Measurements from ENCODE around the gene KLHL35.

KLHL35 gene

GRCh38 chr11:75432911-75433321, at the start of gene KLHL35:
Gene KLHL35, minus strand, starts transcription at chr11:75433203. Its CDS starts 2,574 bp downstream, at chr11:75430629.
- peak within 1 kb of the TSS; percentile 44 for H3K4me3 ChIP-seq (ENCODE audit: low read length)
- no peaks in the 10 kb centered on the region for H3K36me3 ChIP-seq (ENCODE audit: insufficient read depth, low read length)
- peaks cover 20% of the 10 kb centered on the region for H3K4me1 ChIP-seq (ENCODE audit: insufficient read depth, low read length)
- H3K27me3 ChIP-seq (ENCODE audit: insufficient read depth, low read length), result peaks cover 33% of the 10 kb centered on the region
- H3K9me3 ChIP-seq (ENCODE audit: low read length), result no peaks in the 10 kb centered on the region
- H2AFZ ChIP-seq (ENCODE audit: low read depth, low read length), result peak within 1 kb of the TSS; percentile 67

- Histone ChIP-seq H3K4me3 (ENCODE audit: low read length) (no peak overlapping the region), H3K36me3 (ENCODE audit: insufficient read depth, low read length) (no peaks in the 10 kb centered on the region), H3K9me3 (ENCODE audit: low read length) (no peaks in the 10 kb centered on the region), H2AFZ (ENCODE audit: low read depth, low read length) (no peak overlapping the region), H3K27me3 (ENCODE audit: insufficient read depth, low read length) (peaks cover 4% of the 10 kb centered on the region), H3K4me1 (ENCODE audit: insufficient read depth, low read length) (no peaks in the 10 kb centered on the region)
These were observed 49.1 kb upstream of the KLHL35 start for GRCh38 chr11:75481922-75482606.

GRCh38 chr11:75481223-75481921, 48.4 kb upstream of the KLHL35 start:
- Histone ChIP-seq H2AFZ (ENCODE audit: low read depth, low read length) (no peak overlapping the region), H3K27me3 (ENCODE audit: insufficient read depth, low read length) (peaks cover 3% of the 10 kb centered on the region), H3K4me3 (ENCODE audit: low read length) (no peak overlapping the region), H3K36me3 (ENCODE audit: insufficient read depth, low read length) (no peaks in the 10 kb centered on the region), H3K4me1 (ENCODE audit: insufficient read depth, low read length) (no peaks in the 10 kb centered on the region), H3K9me3 (ENCODE audit: low read length) (no peaks in the 10 kb centered on the region)

GRCh38 chr11:75480185-75481175, 47.5 kb upstream of the KLHL35 start:
- H2AFZ ChIP-seq (ENCODE audit: low read depth, low read length), result no peak overlapping the region
- H3K9me3 ChIP-seq (ENCODE audit: low read length), result no peaks in the 10 kb centered on the region

GRCh38 chr11:75479597-75480145, 46.7 kb upstream of the KLHL35 start:
- no peak overlapping the region for H3K4me3 ChIP-seq (ENCODE audit: low read length)
- peaks cover 8% of the 10 kb centered on the region for H3K4me1 ChIP-seq (ENCODE audit: insufficient read depth, low read length)
- no peak overlapping the region for H2AFZ ChIP-seq (ENCODE audit: low read depth, low read length)
- no peaks in the 10 kb centered on the region for H3K9me3 ChIP-seq (ENCODE audit: low read length)
- peaks cover 3% of the 10 kb centered on the region for H3K27me3 ChIP-seq (ENCODE audit: insufficient read depth, low read length)
- H3K36me3 ChIP-seq (ENCODE audit: insufficient read depth, low read length), result no peaks in the 10 kb centered on the region

More at GRCh38 chr11:75480185-75481175, 47.5 kb upstream of the KLHL35 start:
- no peaks in the 10 kb centered on the region for H3K36me3 ChIP-seq (ENCODE audit: insufficient read depth, low read length)
- peaks cover 3% of the 10 kb centered on the region for H3K27me3 ChIP-seq (ENCODE audit: insufficient read depth, low read length)
- H3K4me1 ChIP-seq (ENCODE audit: insufficient read depth, low read length), result peaks cover 6% of the 10 kb centered on the region
- H3K4me3 ChIP-seq (ENCODE audit: low read length), result no peak overlapping the region

GRCh38 chr11:75478783-75479596, 46.0 kb upstream of the KLHL35 start:
- peaks cover 8% of the 10 kb centered on the region for H3K4me1 ChIP-seq (ENCODE audit: insufficient read depth, low read length)
- no peaks in the 10 kb centered on the region for H3K36me3 ChIP-seq (ENCODE audit: insufficient read depth, low read length)
- H3K27me3 ChIP-seq (ENCODE audit: insufficient read depth, low read length), result peaks cover 3% of the 10 kb centered on the region
- no peak overlapping the region for H3K4me3 ChIP-seq (ENCODE audit: low read length)
- no peaks in the 10 kb centered on the region for H3K9me3 ChIP-seq (ENCODE audit: low read length)
- H2AFZ ChIP-seq (ENCODE audit: low read depth, low read length), result no peak overlapping the region

GRCh38 chr11:75477614-75477935, 44.6 kb upstream of the KLHL35 start:
- Histone ChIP-seq H3K4me3 (ENCODE audit: low read length) (no peak overlapping the region), H3K36me3 (ENCODE audit: insufficient read depth, low read length) (no peaks in the 10 kb centered on the region), H3K4me1 (ENCODE audit: insufficient read depth, low read length) (peaks cover 8% of the 10 kb centered on the region), H2AFZ (ENCODE audit: low read depth, low read length) (no peak overlapping the region), H3K27me3 (ENCODE audit: insufficient read depth, low read length) (peaks cover 5% of the 10 kb centered on the region), H3K9me3 (ENCODE audit: low read length) (no peaks in the 10 kb centered on the region)

- no peak overlapping the region for H3K4me3 ChIP-seq (ENCODE audit: low read length)
- H3K9me3 ChIP-seq (ENCODE audit: low read length), result no peaks in the 10 kb centered on the region
- peaks cover 4% of the 10 kb centered on the region for H3K27me3 ChIP-seq (ENCODE audit: insufficient read depth, low read length)
- H2AFZ ChIP-seq (ENCODE audit: low read depth, low read length), result no peak overlapping the region
- no peaks in the 10 kb centered on the region for H3K36me3 ChIP-seq (ENCODE audit: insufficient read depth, low read length)
- peaks cover 8% of the 10 kb centered on the region for H3K4me1 ChIP-seq (ENCODE audit: insufficient read depth, low read length)
These were observed 44.0 kb upstream of the KLHL35 start for GRCh38 chr11:75476739-75477613.

- Histone ChIP-seq H2AFZ (ENCODE audit: low read depth, low read length) (no peak overlapping the region), H3K36me3 (ENCODE audit: insufficient read depth, low read length) (no peaks in the 10 kb centered on the region), H3K27me3 (ENCODE audit: insufficient read depth, low read length) (peaks cover 4% of the 10 kb centered on the region), H3K4me1 (ENCODE audit: insufficient read depth, low read length) (peaks cover 8% of the 10 kb centered on the region), H3K4me3 (ENCODE audit: low read length) (no peak overlapping the region), H3K9me3 (ENCODE audit: low read length) (no peaks in the 10 kb centered on the region)
These were observed 43.0 kb upstream of the KLHL35 start for GRCh38 chr11:75475767-75476650.

- H3K4me3 ChIP-seq (ENCODE audit: low read length), result no peak overlapping the region
- H3K9me3 ChIP-seq (ENCODE audit: low read length), result no peaks in the 10 kb centered on the region
- peaks cover 8% of the 10 kb centered on the region for H3K4me1 ChIP-seq (ENCODE audit: insufficient read depth, low read length)
- H2AFZ ChIP-seq (ENCODE audit: low read depth, low read length), result no peak overlapping the region
- peaks cover 4% of the 10 kb centered on the region for H3K27me3 ChIP-seq (ENCODE audit: insufficient read depth, low read length)
- no peaks in the 10 kb centered on the region for H3K36me3 ChIP-seq (ENCODE audit: insufficient read depth, low read length)
These were observed 42.1 kb upstream of the KLHL35 start for GRCh38 chr11:75474878-75475766.

All from neuron (in vitro differentiated cells).